Sigmoid colon (tissue), 7 donors: ENCODE measurements around the gene AVPR2. TPM values are rescaled to one million over a fixed set of nuclear protein-coding genes. Genes with fewer than 3 reads are reported as not detected.

ENCODE experiments used
- DNase-seq: peaks from one replicate; pipeline ENCODE4 v3.0.0-alpha.2; 2019
- H3K27ac ChIP-seq, 4 donors: fragments of 200-600 bp; sonication (generic); one replicate each; pipeline ENCODE4 v1.5.1; 2016 to 2019; ENCODE audit warnings: mild to moderate bottlenecking in 1 of 4
- H3K27me3 ChIP-seq, 3 donors: fragments of 200-600 bp; sonication (generic); one replicate each; pipeline ENCODE4 v1.5.1; 2019; ENCODE audit warnings: mild to moderate bottlenecking in 1 of 3
- H3K36me3 ChIP-seq, 4 donors: fragments of 200-600 bp; sonication (generic); one replicate each; pipeline ENCODE4 v1.5.1; 2016 to 2019
- H3K4me1 ChIP-seq, 4 donors: fragments of 200-600 bp; sonication (generic); one replicate each; pipeline ENCODE4 v1.5.1; 2017 to 2019
- H3K4me3 ChIP-seq, 4 donors: fragments of 200-600 bp; sonication (generic); one replicate each; pipeline ENCODE4 v1.5.1; 2017 to 2019; ENCODE audit warnings: mild to moderate bottlenecking in 2 of 4, moderate library complexity in 1 of 4
- H3K9me3 ChIP-seq, 4 donors: fragments of 200-600 bp in 3 of 4; sonication (generic) in 3 of 4; one replicate each; pipeline versions ENCODE4 v1.5.1 to v1.6.1; 2013 to 2019
- EP300 ChIP-seq, 4 donors: sonication (generic); formaldehyde crosslinking; IDR thresholded peaks; one replicate each; pipeline ENCODE4 v1.6.1; 2017; ENCODE audit warnings: antibody characterized with exemption in 4 of 4
- POLR2A ChIP-seq, 2 donors: fragments of 450-650 bp; IDR thresholded peaks; one replicate each; pipeline ENCODE4 v1.6.1; 2016; ENCODE audit warnings: antibody characterized with exemption in 2 of 2, mild to moderate bottlenecking in 2 of 2, moderate library complexity in 2 of 2
- POLR2AphosphoS5 ChIP-seq, 4 donors: sonication (generic); formaldehyde crosslinking; IDR thresholded peaks; one replicate each; pipeline ENCODE4 v1.6.1; 2017; ENCODE audit warnings: antibody characterized with exemption in 4 of 4
- WGBS, 2 donors: extraction: QIAGEN DNeasy Blood & Tissue Kit; methylation state at CpG; one replicate each; pipeline ENCODE4 v1.1.7; 2013; 5-methylcytosine and 5-hydroxymethylcytosine counted together
- intact Hi-C: fragments of 100-400 bp; cut with DNase I; formaldehyde crosslinking; loops from one replicate; pipeline ENCODE4 v1.15.1; 2023
- polyA plus RNA-seq, 3 donors: library from polyadenylated mRNA; stranded (reverse); fragments of 200-250 nt; gene quantifications; one replicate each; pipeline ENCODE4 v1.2.3, GENCODE V29; 2013
- total RNA-seq, 4 donors: library from RNA; depleted of rRNA; stranded (reverse); fragments of >200 nt; gene quantifications; one replicate each; pipeline ENCODE4 v1.1.0, GENCODE V29; 2016
- TF ChIP-seq, protein P1 (sequence below), 4 experiments: fragments of 450-650 bp in 3 of 4; fragments of 200-600 bp in 1 of 4; IDR thresholded peaks; one replicate each; pipeline ENCODE4 v1.5.1; 2016 to 2019; ENCODE audit warnings: antibody characterized with exemption in 4 of 4, mild to moderate bottlenecking in 3 of 4, moderate library complexity in 2 of 4
- donor health status: healthy with polysubstance abuse.
- donor health status: Bipolar disorder and iron deficiency.
- donor health status: healthy.

AVPR2 gene
- total and polyA plus RNA-seq, 7 donors, result 1.1 to 2.2 (median 1.1) TPM; not detected in 2

DNA sequence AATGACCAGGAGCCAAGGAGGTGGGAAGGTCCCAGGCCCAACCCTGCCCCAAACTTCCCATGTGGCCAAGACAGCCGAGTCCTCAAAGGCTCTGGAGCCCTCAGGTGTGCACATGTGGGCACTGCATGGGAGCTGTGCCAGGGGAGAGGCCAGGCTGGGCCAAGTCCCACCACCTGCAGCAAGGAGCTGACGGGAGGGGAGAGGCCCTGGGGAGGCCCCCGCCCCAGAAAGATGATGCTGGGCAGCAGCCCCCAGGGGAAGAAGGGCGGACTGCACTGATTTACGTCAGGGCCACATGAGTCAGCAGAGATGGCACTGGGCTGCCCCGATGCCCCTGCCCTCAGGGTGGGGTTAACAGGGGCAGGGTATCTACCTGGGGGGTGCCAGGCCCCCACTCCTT lies 19.9 kb upstream of the AVPR2 start:
- peaks cover 13 to 59% (median 38%) of the 10 kb centered on the region in 3 donors for H3K27me3 ChIP-seq
- peaks cover 0 to 10% (median 6%) of the 10 kb centered on the region in 4 donors for H3K4me1 ChIP-seq

DNA sequence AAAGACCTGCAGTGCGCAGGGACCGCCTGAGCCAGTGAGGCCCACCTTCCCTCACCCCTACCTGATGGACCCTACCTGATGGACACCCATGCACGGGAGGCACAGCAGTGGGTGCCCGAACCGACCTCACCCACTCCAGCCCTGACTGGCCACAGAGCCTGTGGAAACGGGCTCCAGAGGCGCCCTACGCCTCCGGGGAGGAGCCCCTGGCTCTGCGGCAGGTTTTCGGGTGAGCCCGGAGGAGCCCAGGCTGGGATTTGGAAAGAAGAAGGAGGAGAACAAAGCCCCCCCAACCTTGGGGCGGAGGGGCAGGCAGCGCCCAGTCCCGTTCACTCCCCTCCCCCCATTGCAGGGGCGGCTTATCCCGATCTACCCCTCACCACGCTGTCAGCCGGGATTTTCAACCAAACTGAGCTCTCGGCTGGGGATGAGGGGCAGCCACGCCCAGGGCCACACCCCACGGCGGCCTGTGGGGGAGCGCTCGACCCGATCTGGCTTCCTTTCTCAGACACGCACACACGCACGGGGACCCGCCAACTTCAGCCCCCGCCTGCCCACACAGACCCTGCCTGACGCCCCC lies 19.2 kb upstream of the AVPR2 start:
- no peak for TF ChIP-seq POLR2AphosphoS5 (IDR thresholded peaks at IDR 0.05)
- no peak for TF ChIP-seq POLR2A (IDR thresholded peaks at IDR 0.05)
- TF ChIP-seq EP300 (IDR thresholded peaks at IDR 0.05), result no peak
- TF ChIP-seq, protein P1, sequence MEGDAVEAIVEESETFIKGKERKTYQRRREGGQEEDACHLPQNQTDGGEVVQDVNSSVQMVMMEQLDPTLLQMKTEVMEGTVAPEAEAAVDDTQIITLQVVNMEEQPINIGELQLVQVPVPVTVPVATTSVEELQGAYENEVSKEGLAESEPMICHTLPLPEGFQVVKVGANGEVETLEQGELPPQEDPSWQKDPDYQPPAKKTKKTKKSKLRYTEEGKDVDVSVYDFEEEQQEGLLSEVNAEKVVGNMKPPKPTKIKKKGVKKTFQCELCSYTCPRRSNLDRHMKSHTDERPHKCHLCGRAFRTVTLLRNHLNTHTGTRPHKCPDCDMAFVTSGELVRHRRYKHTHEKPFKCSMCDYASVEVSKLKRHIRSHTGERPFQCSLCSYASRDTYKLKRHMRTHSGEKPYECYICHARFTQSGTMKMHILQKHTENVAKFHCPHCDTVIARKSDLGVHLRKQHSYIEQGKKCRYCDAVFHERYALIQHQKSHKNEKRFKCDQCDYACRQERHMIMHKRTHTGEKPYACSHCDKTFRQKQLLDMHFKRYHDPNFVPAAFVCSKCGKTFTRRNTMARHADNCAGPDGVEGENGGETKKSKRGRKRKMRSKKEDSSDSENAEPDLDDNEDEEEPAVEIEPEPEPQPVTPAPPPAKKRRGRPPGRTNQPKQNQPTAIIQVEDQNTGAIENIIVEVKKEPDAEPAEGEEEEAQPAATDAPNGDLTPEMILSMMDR (IDR thresholded peaks at IDR 0.05), result no peak
- H3K4me1 ChIP-seq, result peaks cover 0 to 10% (median 6%) of the 10 kb centered on the region in 4 donors
- H3K36me3 ChIP-seq, result no peaks in the 10 kb centered on the region
- no peaks in the 10 kb centered on the region for H3K9me3 ChIP-seq
- intact Hi-C loops, result no loop called here
- peak overlapping the region in 2 of 4 donors; percentile 31 to 44 for H3K27ac ChIP-seq
- no peak for DNase-seq
- WGBS, 2 donors, result 5 to 6% methylated on average over 32 of the region's 32 CpGs
- H3K27me3 ChIP-seq, result peaks cover 12 to 57% (median 33%) of the 10 kb centered on the region in 3 donors
- peak overlapping the region in 3 of 4 donors; percentile 25 to 36 (median 27) for H3K4me3 ChIP-seq

More for the DNA sequence above, 19.9 kb upstream of the AVPR2 start:
- Histone ChIP-seq H3K27ac (peak overlapping the region in 1 of 4 donors; percentile 31), H3K9me3 (no peaks in the 10 kb centered on the region), H3K36me3 (no peaks in the 10 kb centered on the region), H3K4me3 (peak overlapping the region in 2 of 4 donors; percentile 27 to 36)
- 36 to 50% methylated on average over 6 of the region's 6 CpGs for WGBS, 2 donors
- no peak for DNase-seq
- TF ChIP-seq, protein P1 (IDR thresholded peaks at IDR 0.05), result no peak
- TF ChIP-seq POLR2A (IDR thresholded peaks at IDR 0.05) (no peak), EP300 (IDR thresholded peaks at IDR 0.05) (no peak), POLR2AphosphoS5 (IDR thresholded peaks at IDR 0.05) (no peak)
- intact Hi-C loops, result no loop called here

DNA sequence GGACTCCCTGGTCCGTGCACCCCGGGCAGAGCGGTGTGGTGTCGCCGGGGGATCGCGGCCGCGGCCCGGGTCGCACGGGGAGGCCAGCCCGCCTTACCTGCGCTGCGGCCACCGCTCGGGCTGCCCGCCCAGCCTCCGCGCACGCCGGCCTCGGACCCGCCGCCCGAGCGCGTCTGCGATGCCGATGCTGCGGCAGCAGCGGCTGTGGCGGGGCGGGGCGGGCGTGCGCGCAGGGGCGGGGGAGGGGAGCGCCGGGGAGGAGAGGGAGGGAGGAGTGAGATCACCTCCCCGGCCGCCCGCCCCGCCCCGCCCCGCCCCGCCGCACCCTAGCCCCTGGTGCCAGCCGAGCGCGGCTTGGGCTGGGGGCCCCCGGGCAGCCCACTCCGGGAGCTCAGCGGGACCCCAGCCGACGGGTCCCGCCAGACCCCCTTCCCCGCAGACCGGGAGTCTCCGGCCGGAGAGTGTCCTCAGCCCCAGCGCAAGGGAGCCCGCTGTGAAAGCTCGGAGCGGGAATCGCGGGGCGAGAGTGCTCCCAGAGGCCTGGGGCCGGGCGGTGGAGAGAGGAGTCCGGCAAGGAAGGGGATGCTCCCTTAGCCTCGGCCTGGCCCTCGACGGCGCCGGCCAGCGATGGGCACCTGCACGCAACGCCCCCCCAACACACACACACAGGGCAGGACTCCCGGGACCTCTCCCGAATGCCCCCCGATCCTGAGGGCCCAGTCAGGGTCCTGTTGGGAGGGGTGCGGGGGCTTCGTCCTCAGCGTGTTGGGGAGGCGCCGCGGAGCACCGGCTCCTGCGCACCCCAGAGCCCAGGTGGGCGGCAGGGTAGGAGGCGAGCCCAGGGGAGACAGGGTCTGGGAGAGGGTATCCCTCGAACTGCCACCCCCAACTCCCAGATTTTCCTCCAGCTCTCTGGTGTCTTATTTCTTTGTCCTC lies 18.2 kb upstream of the AVPR2 start, which contains the start of gene L1CAM:
Gene L1CAM (minus strand): TSS at position 206 of the 936 bp plus-strand sequence. CDS start 10,337 bp downstream, outside the sequence.
- intact Hi-C loops, result no loop called here
- peak within 1 kb of the TSS in 3 of 4 donors; percentile 25 to 36 (median 27) for H3K4me3 ChIP-seq
- peaks cover 0 to 10% (median 6%) of the 10 kb centered on the region in 4 donors for H3K4me1 ChIP-seq
- no peaks in the 10 kb centered on the region for H3K9me3 ChIP-seq
- WGBS, 2 donors, result 3 to 5% methylated on average over 85 to 89 of the region's 94 CpGs
- peak within 1 kb of the TSS in 3 of 4 donors; percentile 25 to 50 (median 44) for H3K27ac ChIP-seq
- no peaks in the 10 kb centered on the region for H3K36me3 ChIP-seq
- DNase-seq, result no peak
- peak in 1 of 4 donors; percentile 16 for TF ChIP-seq POLR2AphosphoS5 (IDR thresholded peaks at IDR 0.05)
- TF ChIP-seq POLR2A (IDR thresholded peaks at IDR 0.05), result no peak
- TF ChIP-seq, protein P1 (IDR thresholded peaks at IDR 0.05), result no peak
- TF ChIP-seq EP300 (IDR thresholded peaks at IDR 0.05), result no peak
- peaks cover 12 to 52% (median 27%) of the 10 kb centered on the region in 3 donors for H3K27me3 ChIP-seq

DNA sequence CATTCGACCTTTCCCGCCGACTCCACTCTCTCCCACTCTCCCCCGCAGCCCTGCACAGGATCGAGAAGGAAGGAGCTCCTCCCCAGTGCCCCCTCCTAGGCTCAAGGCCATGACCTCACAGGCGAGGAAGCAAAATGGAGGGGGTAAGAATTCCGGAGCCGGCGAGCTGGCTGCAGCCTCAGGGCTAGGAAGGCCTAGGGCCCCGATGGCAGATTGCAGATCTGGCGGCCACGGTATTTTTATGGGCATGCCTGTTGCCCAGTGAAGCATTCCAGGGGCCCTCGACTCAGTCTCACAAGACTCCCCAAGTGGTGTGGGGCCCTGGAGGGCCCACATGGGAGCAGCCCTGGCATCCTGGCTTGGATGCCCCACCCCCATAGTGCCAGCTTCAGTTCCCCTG lies 17.6 kb upstream of the AVPR2 start:
- intact Hi-C loops, result no loop called here
- no peaks in the 10 kb centered on the region for H3K36me3 ChIP-seq
- 22 to 34% methylated on average over 13 of the region's 13 CpGs for WGBS, 2 donors
- peaks cover 0 to 10% (median 6%) of the 10 kb centered on the region in 4 donors for H3K4me1 ChIP-seq
- H3K9me3 ChIP-seq, result no peaks in the 10 kb centered on the region
- H3K4me3 ChIP-seq, result no peak overlapping the region
- TF ChIP-seq EP300 (IDR thresholded peaks at IDR 0.05), result no peak
- no peak for TF ChIP-seq POLR2AphosphoS5 (IDR thresholded peaks at IDR 0.05)
- TF ChIP-seq, protein P1 (IDR thresholded peaks at IDR 0.05), result no peak
- TF ChIP-seq POLR2A (IDR thresholded peaks at IDR 0.05), result no peak
- H3K27me3 ChIP-seq, result peaks cover 12 to 46% (median 23%) of the 10 kb centered on the region in 3 donors
- H3K27ac ChIP-seq, result peak overlapping the region in 1 of 4 donors; percentile 50
- no peak for DNase-seq
